Activated CD4-positive, alpha-beta T cell treated with anti-CD3 and anti-CD28 coated beads for 4 hours (primary cell): Measurements from ENCODE around the gene PCIF1.
A peak's percentile ranks its signal among the peaks of the same experiment; 100 is the strongest.
"Not testable (repeated sequence)": the region's sequence is repeated elsewhere in the genome, so short reads cannot be mapped to it uniquely, and the experiment has no call there.

Experiments
- DNase-seq, 2 donors: peaks; one replicate each; pipeline ENCODE4 v3.0.0-alpha.2; 2020

The PCIF1 gene

DNA sequence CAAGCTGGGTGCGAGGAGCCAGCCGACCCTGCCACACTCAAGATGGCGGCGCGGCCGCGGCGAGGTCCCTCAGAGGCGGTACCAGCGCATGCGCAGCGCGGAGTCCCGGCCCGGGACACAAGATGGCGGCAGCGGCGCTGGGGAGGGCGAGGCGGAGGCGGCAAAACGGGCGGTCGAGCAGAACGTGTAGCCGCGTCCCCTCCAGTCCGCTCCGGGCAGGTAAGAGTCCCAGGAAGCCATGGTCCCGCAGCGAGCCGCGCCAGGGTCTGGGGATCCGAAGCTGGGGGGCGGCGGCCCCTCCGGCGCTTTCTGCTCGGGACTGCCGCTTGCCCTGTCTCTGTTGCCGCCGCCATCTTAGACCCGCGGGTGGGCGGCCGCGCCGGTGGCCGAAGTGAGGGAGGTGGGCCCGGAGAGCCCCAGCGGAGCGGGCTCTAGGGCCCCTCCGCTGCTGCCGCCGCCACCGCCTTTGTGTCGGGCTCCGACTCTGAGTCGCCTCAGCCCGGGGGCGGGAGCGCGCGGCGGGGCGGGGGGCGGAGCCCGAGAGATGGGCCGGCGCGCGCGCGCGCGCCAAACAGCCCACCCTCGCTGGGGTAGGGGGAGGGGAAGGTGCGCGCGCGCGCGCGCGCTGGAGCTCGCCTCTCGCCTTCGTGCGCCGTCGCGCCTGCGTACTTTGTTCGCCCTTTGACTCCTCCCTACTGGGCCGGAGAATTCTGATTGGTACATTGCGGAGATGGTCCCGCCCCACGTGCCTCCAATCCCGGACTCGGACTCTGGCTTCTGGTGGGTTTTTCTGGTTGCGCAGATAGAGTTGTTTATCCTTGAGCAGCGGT, at the start of gene PCIF1:
TSS of gene PCIF1 (plus strand) at position 98 of the 830 bp plus-strand sequence. CDS start 4,317 bp downstream, outside the sequence.
- peak; percentile 97 to 98 for DNase-seq

DNA sequence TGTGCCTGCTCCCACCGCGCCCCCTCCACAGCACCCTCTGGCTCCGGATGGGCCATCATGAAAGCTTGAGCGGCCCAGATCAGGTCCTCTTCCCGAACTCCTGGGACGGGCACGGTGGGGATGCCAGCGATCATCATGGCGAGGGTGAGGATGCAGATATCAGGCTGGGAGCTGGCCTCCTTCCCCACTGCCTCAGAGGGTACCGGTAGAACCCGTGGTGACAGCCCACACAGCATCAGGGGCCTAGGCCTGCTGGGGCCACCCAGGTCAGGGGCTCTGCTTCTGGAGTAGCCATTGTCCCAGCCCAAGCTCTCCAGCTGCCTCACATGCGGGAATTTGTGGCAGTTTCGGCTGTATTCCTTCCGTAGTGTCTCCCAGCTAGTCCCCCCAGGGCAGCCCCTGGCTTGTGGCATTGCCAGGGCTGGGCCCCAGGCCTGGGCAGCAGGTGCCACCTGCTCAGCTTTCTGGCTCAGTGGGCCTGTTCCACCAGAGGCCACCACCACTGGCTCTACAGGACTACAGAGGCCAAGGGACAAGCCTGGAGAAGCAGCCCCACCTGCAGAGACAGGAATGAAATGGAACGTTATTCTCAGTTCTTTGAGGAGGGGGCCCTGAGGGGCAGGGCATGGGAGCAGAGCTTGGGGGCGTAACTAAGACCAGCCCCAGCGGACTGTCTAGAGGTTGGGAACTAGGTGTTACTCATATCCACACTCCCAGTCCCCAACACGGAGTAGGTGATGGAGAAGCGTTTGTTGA, 47.7 kb upstream of the PCIF1 start:
- no peak for DNase-seq

DNA sequence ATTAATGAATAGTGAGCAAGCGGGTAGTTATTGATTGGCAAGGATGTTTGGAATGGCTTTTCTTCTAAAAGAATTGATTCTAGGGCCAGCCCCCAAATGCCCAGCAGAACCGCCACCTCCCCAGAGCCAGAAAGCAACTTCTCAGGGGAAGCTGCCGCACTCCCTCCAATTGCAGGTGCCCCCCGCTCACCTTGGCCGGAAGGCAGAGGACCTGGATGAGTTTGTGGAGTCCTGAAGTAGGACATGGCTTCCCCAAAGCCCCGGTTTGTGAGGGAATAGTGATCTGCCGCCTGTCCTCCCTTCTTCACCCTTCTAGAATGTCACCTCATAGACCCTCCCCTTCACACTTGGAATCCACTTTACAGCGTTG, 47.2 kb upstream of the PCIF1 start, which contains the start of gene SPATA25:
TSS of gene SPATA25 (minus strand) at position 277 of the 370 bp plus-strand sequence. CDS start at position 245, 32 bp downstream.
- no peak for DNase-seq

DNA sequence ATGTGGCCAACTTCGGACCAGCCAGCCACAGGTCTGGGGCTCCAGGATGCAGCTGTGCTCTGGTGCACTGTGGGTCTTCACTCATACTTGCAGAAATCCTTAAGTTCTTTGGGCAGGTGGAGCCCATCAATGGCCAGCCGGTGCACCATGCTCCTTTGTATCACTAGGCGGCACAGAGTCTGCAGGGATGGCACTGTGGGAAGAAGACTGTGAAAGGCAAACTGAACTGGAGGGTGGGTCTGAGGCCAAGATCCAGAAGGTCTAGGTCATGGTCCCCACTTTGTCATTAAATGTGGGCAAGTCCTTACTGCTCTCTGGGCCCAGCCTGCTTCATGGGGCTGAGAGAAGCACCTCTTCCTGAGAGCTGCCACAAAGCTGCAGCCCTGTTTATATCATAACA, 45.8 kb upstream of the PCIF1 start:
- DNase-seq: no peak

DNA sequence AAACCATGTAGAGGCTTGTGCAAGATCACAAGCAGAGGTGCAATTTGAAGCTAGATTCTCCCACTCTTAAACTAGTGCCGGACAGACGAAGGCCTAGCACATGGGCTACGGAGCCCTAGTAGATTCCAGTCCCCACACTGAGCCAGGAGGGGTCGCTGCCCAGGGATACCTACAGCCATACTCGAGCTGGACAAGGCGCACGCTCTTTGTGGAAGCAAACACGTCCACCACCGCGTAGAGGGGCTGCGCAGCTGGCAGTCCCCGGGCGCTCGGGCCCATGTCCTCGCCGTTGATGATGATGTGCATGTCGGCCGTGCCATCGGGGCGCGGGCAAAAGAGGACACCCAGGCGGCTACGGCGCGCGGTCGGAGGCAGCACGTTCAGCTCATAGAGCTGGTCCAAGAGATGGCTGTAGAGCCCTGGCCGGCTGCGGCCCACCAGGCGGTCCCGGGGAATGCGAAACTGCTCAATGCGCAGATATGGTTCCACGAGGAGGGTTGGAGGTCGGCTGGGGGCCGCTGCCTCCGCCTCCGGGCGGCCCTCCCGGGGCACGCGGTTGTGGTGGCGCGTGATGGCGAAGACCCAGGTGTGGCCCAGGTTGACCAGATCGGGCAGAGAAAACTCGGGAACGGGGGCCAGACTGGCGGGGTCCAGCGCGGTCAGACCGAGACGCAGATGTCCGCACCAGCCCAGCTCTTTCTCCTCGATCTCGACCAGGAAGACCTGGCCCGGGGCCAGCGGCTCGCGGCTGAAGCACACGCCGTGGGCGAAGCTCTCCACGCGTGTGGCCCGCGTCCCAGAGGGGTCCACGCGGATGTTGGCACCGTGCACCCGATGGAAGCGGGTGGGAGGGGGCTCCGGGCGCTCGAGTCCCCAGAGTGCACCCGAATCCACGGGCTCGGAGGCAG, 44.2 kb upstream of the PCIF1 start:
- peak; percentile 47 to 53 for DNase-seq

- peak; percentile 81 to 87 for DNase-seq
Observed at GRCh38 chr20:45890985-45891983, 43.2 kb upstream of the PCIF1 start, which contains the start of the genes CTSA and NEURL2. CTSA (plus strand) TSS chr20:45891335; CDS start chr20:45891569, 234 bp downstream. NEURL2 (minus strand) TSS chr20:45891208; CDS start chr20:45890991, 217 bp downstream.

- DNase-seq: no peak
Observed at GRCh38 chr20:45892049-45892825, 42.2 kb upstream of the PCIF1 start.

DNA sequence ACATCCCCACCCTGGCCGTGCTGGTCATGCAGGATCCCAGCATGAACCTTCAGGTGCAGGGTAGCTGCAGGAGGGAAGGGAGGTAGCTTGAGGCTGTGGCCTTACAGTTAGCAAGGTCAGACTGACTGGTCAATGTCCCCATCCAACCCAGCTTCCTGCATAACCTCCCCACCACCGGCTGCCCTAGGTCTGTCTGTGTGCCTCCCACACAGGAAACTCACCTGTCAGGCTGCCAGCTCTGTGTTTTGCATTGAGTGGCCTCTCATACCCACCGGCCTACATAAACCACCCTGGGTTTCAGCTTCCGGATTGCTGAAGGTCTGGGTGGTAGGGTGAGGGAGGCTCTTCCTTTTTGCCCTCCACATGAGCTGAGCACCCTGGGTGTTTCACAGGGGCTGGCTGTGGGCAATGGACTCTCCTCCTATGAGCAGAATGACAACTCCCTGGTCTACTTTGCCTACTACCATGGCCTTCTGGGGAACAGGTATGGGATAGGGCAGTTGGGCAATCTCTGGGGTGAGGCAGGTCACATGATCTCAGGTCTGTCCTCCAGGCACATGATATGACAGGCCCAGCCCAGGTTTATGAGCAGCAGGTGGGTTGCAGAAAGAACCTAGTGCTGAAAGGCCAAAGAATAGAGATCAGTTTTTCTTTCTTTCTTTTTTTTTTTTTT, 41.5 kb upstream of the PCIF1 start:
- peak in 1 of 2 donors; percentile 24 for DNase-seq

DNA sequence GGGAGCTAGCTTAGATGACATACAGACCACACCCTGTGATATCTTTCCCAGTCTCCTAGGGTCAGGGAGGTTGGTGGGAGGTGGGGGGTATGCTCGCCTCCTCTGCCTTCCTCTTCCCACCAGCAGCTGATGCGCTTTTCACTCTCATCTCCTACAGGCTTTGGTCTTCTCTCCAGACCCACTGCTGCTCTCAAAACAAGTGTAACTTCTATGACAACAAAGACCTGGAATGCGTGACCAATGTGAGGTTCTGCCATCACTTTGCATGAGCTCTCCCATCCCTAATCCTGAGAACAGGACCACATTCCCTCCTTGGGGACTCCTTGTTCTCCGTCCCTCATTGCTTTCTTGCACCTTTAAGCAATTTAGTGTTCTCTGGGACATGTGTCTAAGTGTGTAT, 40.7 kb upstream of the PCIF1 start:
- no peak for DNase-seq

DNA sequence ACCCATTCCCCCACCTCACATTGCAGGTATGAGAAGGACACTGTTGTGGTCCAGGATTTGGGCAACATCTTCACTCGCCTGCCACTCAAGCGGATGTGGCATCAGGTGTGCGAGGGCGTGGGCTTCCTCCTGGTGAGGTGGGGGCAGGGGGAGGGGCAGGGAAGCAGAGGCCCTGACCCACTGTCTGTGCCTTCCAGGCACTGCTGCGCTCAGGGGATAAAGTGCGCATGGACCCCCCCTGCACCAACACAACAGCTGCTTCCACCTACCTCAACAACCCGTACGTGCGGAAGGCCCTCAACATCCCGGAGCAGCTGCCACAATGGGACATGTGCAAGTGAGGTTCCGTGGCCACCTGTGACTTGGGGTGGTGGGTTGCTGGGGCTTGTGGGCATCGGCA, 39.7 kb upstream of the PCIF1 start:
- DNase-seq: no peak

GRCh38 chr20:45896641-45897161, 37.8 kb upstream of the PCIF1 start:
- DNase-seq: no peak

GRCh38 chr20:45897289-45897688, 37.2 kb upstream of the PCIF1 start:
- no peak for DNase-seq

GRCh38 chr20:45897692-45898091, 36.8 kb upstream of the PCIF1 start:
- DNase-seq: no peak

- no peak for DNase-seq
Observed at GRCh38 chr20:45898285-45898684, 36.2 kb upstream of the PCIF1 start.

DNA sequence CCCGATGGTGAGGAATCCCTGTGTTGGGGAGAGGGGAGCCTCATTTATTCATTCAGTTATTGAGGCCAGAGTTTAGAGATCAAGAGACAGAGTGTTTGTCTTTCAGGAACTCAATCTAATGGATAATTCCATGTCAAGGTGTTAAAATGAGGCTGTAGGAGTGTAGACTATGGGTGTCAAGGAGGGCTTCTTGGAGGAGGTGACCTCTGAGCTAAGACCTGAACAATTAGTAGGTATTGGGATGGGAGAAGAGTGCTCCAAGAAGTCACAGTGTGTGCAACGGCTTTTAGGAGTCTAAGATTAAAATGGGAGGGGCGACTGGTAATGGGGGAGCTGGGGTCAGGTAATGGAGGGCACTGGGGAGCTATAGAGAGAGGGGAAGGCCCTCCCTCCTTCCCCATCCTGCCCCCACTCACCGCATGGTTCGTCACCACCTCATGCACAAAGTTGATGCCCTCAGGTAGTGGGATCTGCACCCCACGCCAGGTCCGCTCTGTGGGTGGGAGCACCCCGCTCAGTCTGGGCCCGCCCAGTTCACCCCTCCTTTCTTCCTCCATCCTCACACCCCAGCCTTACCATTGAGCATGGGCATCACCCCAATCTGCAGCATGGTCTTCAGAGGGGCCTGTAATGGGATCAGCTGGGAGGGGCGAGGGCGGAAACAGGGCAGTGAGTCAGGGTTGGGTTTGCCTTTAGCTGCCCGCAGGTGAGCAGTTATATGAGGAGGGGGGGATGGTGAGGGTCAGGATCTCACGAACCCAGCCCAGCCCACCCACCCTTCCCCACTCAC, 35.2 kb upstream of the PCIF1 start:
- DNase-seq: no peak

- DNase-seq: not testable (repeated sequence)
Observed at GRCh38 chr20:45901332-45901731, 33.2 kb upstream of the PCIF1 start.

DNA sequence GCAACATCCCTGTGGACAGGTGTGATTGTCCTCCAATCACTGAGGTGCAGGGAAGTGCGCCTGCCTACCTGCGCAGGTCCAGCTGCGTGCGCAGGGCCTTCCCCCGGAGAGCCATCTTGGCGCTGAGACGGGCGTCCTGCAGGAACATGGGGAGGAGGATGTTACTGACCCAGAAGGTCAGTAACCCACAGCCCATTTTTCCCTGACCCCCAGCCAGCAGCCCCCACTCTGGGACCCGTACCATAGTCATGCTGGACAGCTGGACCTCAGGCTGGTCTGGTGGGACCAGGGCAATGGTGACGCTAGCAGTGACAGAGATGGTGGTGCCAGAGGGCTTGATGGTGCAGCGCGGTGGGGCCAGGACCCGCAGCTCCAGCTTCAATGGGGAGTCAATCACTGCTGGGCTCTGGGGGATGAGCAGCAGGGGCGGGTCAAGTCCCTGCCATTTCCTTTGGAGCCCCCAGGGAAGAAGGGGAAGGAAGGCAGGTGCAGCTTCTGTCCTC, 32.2 kb upstream of the PCIF1 start:
- no peak for DNase-seq
